NB4 (cell line): ENCODE data around the gene ZFYVE28.

Experiments used
- DNase-seq: peaks from one replicate; pipeline ENCODE4 v3.0.0; 2010; ENCODE audit warnings: low read depth
- H3K4me3 ChIP-seq: one replicate; pipeline ENCODE4 v1.5.1; 2011; ENCODE audit warnings: mild to moderate bottlenecking, low read depth, low read length, moderate library complexity
- CTCF ChIP-seq: IDR thresholded peaks from one replicate; pipeline ENCODE4 v1.5.1; 2012; ENCODE audit warnings: low read depth, low read length
- MAX ChIP-seq: IDR thresholded peaks from 2 replicates; pipeline ENCODE4 v1.6.1; 2011; ENCODE audit warnings: low read depth, low read length
- MYC ChIP-seq: IDR thresholded peaks from 2 replicates; pipeline ENCODE4 v1.6.1; 2011; ENCODE audit warnings: low read depth, low read length
- POLR2A ChIP-seq: IDR thresholded peaks from 2 replicates; pipeline ENCODE4 v1.6.1; 2011; ENCODE audit warnings: mild to moderate bottlenecking; ENCODE audit not compliant: insufficient read length; ENCODE audit errors: extremely low read depth

Gene ZFYVE28

GRCh38 chr4:2243681-2244380 is 174.6 kb downstream of the ZFYVE28 start:
- no peak overlapping the region for H3K4me3 ChIP-seq
- TF ChIP-seq MAX (no peak; the same call in 1 of the 2 replicates), CTCF (peak; percentile 81), MYC (no peak; the same call in 1 of the 2 replicates)
- DNase-seq = peak; percentile 93

GRCh38 chr4:2241410-2242353 is 176.8 kb downstream of the ZFYVE28 start, which contains the start of the genes HAUS3 and POLN:
HAUS3 (minus strand) TSS chr4:2242121; CDS start chr4:2240946, 1,175 bp downstream.
POLN (minus strand) TSS chr4:2242121; CDS start chr4:2229231, 12,890 bp downstream.
- peak; percentile 89 for TF ChIP-seq MAX
- TF ChIP-seq CTCF = no peak
- peak; percentile 66 for TF ChIP-seq MYC
- peak; percentile 94 for TF ChIP-seq POLR2A
- DNase-seq = peak; percentile 99
- H3K4me3 ChIP-seq = peak within 1 kb of the TSS; percentile 80

GRCh38 chr4:2241003-2241402 is 177.4 kb downstream of the ZFYVE28 start:
- H3K4me3 ChIP-seq = peak overlapping the region; percentile 80
- DNase-seq = no peak
- TF ChIP-seq MAX = 0 out of 2 replicates have a peak, but pooled peaks have one; percentile 5
- no peak for TF ChIP-seq POLR2A

GRCh38 chr4:2236944-2237666 is 181.3 kb downstream of the ZFYVE28 start:
- peak overlapping the region; percentile 23 for H3K4me3 ChIP-seq
- no peak for DNase-seq
- TF ChIP-seq CTCF (no peak), POLR2A (no peak), MYC (no peak), MAX (no peak)

- TF ChIP-seq MYC (no peak), POLR2A (no peak), MAX (no peak), CTCF (no peak)
- H3K4me3 ChIP-seq = no peak overlapping the region
- no peak for DNase-seq
These were observed 187.4 kb downstream of the ZFYVE28 start for GRCh38 chr4:2231082-2231481.
